ENCODE results near the gene AOAH. TPM values are rescaled to one million over a fixed set of nuclear protein-coding genes. Genes with fewer than 3 reads are reported as not detected.
A peak's percentile ranks its signal among the peaks of the same experiment; 100 is the strongest.

Gene AOAH
- total RNA-seq, 2 experiments from 2014 or later, result 17.7 to 18.0 TPM

DNA sequence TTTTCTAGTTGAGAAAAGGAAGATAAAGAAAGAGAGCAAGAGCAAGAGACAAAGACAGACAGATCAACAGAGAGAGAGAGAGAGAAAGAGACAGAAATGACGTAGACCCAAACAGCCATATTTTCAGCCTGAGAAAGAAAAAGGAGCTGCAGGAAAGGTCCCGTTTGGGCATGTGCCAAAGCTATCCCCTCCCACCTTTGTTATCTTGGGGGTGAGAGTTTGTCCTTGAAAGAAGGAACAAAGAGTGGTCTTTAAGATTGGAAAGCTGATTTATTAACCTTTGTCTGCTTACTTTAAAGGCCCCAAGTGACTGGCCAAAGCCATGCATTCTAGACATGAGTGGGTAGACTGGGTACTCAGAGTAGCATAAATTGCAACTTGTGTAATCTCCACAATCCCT is 98.2 kb downstream of the AOAH start:
- ChIA-PET CTCF (interaction anchor here (1.1 to 3.0 kb wide), 5 partner anchors 13 to 45 kb away, joined by 3 to 10 read pairs (median 3); no protein-coding TSS in a partner anchor), POLR2A (no interaction called here)
- Mint-ChIP-seq H3K36me3 (ENCODE audit: low read depth) (peaks cover 17% of the 10 kb centered on the region), H3K27me3 (ENCODE audit: low read depth) (no peaks in the 10 kb centered on the region), H3K9me3 (ENCODE audit: insufficient read depth) (no peaks in the 10 kb centered on the region), H3K4me3 (no peak overlapping the region), H3K27ac (no peak overlapping the region), H3K4me1 (ENCODE audit: low read depth) (peaks cover 8% of the 10 kb centered on the region)
- DNase-seq (no peak), ATAC-seq (no peak)

DNA sequence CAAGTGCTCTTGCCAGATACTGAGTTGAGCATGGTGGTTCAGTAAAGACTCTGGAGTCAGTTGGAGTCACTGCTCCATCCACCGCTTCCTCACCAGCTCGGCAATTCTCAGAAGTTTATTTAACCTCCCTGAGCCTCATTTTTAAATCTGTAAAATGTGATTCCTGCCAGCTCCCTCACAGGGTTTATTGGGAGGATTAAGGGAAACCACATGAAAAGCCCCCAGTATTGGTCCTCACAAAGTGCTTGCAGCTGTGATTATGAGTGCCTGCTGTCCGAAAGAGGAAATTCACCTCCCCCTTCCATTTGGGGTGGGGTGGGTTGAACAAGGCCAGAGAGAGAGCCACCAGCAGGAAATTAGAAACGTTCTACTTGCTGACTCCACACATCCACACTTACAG is 99.0 kb downstream of the AOAH start:
- ATAC-seq, result no peak
- no peaks in the 10 kb centered on the region for H3K9me3 Mint-ChIP-seq (ENCODE audit: insufficient read depth)
- H3K4me1 Mint-ChIP-seq (ENCODE audit: low read depth), result peaks cover 8% of the 10 kb centered on the region
- H3K4me3 Mint-ChIP-seq, result no peak overlapping the region
- peaks cover 17% of the 10 kb centered on the region for H3K36me3 Mint-ChIP-seq (ENCODE audit: low read depth)
- H3K27me3 Mint-ChIP-seq (ENCODE audit: low read depth), result no peaks in the 10 kb centered on the region
- DNase-seq, result no peak
- ChIA-PET POLR2A (interaction anchor here (1.0 kb wide), 1 partner anchor 14 kb away, joined by 3 read pairs; no protein-coding TSS in a partner anchor), CTCF (interaction anchor here (1.3 to 2.2 kb wide), 2 partner anchors 38 to 46 kb away, joined by 3 to 6 read pairs; no protein-coding TSS in a partner anchor)
- no peak overlapping the region for H3K27ac Mint-ChIP-seq

DNA sequence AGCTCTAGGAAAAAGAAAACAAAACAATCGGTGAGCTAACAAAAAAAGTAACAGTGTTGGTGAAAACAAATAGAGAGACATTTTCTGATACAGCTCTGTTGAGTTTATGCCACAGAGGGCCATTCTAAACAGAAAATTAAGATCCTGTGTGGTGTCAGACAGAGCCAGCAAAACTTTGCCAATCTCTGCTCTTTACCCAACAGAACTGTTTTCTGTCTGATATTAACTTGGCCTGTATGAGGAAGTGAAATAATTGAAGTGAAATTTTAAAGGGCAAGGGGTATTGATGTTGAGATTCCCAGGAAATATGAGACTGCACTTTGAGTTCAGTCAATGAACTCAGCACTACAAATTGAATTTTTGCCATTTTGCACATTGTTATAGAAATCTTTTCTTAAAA is 101.0 kb downstream of the AOAH start:
- no peaks in the 10 kb centered on the region for H3K9me3 Mint-ChIP-seq (ENCODE audit: insufficient read depth)
- no peak for DNase-seq
- no peaks in the 10 kb centered on the region for H3K27me3 Mint-ChIP-seq (ENCODE audit: low read depth)
- H3K4me1 Mint-ChIP-seq (ENCODE audit: low read depth), result peaks cover 8% of the 10 kb centered on the region
- peaks cover 12% of the 10 kb centered on the region for H3K36me3 Mint-ChIP-seq (ENCODE audit: low read depth)
- ChIA-PET POLR2A (no interaction called here), CTCF (interaction anchor here (1.2 kb wide), 1 partner anchor 16 kb away, joined by 3 read pairs; no protein-coding TSS in a partner anchor)
- ATAC-seq, result no peak
- no peak overlapping the region for H3K27ac Mint-ChIP-seq
- H3K4me3 Mint-ChIP-seq, result no peak overlapping the region

DNA sequence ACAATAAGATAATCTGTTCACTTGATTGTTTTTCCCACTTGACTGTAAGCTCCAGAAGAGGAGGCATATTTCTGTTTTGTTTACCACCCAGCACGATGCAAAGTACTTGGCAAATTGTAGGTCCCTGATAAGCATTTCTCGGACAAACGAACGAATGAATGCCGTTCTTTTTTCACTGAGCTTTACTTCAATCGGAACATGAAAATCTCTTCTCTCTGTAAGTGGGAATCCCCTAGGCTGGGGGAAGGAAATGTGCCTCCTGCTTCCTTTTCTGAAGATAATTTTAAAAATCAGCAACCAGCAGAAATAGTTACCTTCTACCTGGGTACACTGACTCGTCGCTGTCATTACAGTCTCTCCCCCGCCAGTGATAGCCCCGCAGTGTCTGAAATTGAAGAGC is 102.9 kb downstream of the AOAH start:
- H3K4me3 Mint-ChIP-seq, result no peak overlapping the region
- DNase-seq (no peak), ATAC-seq (no peak)
- H3K4me1 Mint-ChIP-seq (ENCODE audit: low read depth), result peaks cover 8% of the 10 kb centered on the region
- no peaks in the 10 kb centered on the region for H3K27me3 Mint-ChIP-seq (ENCODE audit: low read depth)
- POLR2A ChIA-PET, result no interaction called here
- H3K9me3 Mint-ChIP-seq (ENCODE audit: insufficient read depth), result no peaks in the 10 kb centered on the region
- CTCF ChIA-PET, result no interaction called here
- H3K27ac Mint-ChIP-seq, result no peak overlapping the region
- H3K36me3 Mint-ChIP-seq (ENCODE audit: low read depth), result peaks cover 18% of the 10 kb centered on the region

DNA sequence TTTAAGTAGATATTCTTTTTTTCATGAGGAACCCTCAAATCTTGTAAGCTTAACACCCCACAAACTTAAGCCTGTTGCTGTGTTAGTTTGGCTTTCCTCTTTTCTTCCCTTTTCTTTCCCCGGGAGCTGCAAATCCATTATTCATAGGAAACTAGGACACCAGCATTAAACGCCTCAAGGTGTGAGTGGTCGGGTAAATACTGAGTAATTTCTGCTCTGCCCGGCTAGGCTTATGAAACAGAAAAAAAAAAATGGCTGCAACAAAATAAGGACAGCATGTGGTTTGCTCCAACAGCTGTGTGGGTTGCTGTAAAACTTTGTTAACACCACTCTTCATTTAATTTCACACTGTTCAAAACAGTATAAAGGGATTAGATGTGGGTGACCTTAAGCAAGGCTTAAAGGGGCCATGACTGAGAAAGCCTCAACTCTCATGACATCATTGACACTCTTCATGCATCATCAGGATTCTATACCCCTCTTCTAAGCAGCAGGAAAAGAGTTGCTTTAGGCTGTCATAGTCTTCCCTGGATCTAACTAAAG is 104.1 kb downstream of the AOAH start:
- ATAC-seq, result no peak
- no peak overlapping the region for H3K4me3 Mint-ChIP-seq

DNA sequence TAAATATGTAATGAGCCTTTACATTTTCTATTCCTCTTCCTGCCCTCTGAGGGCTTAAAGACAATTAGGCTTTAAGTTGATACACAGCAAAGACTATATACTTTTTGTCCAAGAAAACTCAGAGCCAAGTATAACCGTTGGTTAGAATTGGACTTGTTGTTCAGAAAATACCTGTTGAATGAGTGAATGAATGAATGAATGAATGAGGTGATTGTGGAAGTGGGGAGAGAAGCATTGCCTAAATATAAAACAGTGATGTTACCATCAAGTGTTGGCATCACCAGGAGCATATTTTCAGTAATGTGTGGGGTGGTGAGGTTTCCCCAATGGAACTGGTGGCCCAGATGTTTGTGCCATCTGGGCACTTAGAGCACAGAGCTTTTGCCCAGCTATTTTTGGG is 106.9 kb downstream of the AOAH start:
- Mint-ChIP-seq H3K4me3 (no peak overlapping the region), H3K9me3 (ENCODE audit: insufficient read depth) (no peaks in the 10 kb centered on the region), H3K36me3 (ENCODE audit: low read depth) (peaks cover 18% of the 10 kb centered on the region), H3K27me3 (ENCODE audit: low read depth) (no peaks in the 10 kb centered on the region), H3K27ac (no peak overlapping the region), H3K4me1 (ENCODE audit: low read depth) (peaks cover 15% of the 10 kb centered on the region)
- DNase-seq (no peak), ATAC-seq (no peak)
- POLR2A ChIA-PET, result no interaction called here
- CTCF ChIA-PET, result no interaction called here

More for the DNA sequence above, 104.1 kb downstream of the AOAH start:
- peaks cover 5% of the 10 kb centered on the region for H3K4me1 Mint-ChIP-seq (ENCODE audit: low read depth)
- DNase-seq, result no peak
- ChIA-PET POLR2A (no interaction called here), CTCF (interaction anchor here (1.4 kb wide), 1 partner anchor 578 kb away, joined by 3 read pairs; no protein-coding TSS in a partner anchor)
- H3K9me3 Mint-ChIP-seq (ENCODE audit: insufficient read depth), result no peaks in the 10 kb centered on the region
- no peak overlapping the region for H3K27ac Mint-ChIP-seq
- H3K36me3 Mint-ChIP-seq (ENCODE audit: low read depth), result peaks cover 20% of the 10 kb centered on the region
- H3K27me3 Mint-ChIP-seq (ENCODE audit: low read depth), result no peaks in the 10 kb centered on the region

DNA sequence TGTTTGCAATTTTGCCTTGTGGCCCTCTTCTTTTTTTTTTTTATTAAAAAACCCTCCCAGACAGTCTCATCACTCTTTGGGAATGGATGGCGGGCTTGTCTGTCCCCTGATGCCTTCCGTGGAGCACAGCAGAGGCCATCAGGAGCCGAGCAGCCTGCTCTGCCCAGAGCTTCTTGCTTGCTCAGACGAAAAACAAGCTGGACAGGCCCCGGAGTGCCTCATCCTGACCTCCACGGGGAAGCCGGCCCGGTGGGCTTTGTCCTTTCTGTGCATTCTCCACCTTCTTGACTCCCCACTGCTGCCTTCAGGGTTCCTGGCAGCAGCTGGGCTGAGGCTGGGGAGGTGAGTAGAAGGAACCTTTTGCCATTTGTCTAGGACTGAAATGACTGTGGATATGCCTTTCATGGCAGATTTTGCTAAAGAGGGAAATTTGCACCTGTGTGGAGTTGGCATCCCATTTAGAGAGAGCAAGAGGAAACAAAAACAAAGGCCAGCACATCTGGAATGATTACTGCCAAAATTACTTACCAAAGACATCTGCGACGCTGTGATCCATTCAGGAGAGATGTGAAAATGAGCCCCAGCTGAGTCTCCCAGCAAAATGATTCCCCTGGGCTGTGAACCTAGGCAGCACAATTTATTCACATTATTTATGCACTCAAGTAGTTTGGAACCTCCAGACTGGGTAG is 108.3 kb downstream of the AOAH start:
- CTCF ChIA-PET, result interaction anchor here (0.8 kb wide), 1 partner anchor 57 kb away, joined by 3 read pairs; no protein-coding TSS in a partner anchor
- Mint-ChIP-seq H3K4me1 (ENCODE audit: low read depth) (peaks cover 12% of the 10 kb centered on the region), H3K9me3 (ENCODE audit: insufficient read depth) (no peaks in the 10 kb centered on the region), H3K36me3 (ENCODE audit: low read depth) (peaks cover 12% of the 10 kb centered on the region), H3K27me3 (ENCODE audit: low read depth) (no peaks in the 10 kb centered on the region), H3K27ac (no peak overlapping the region), H3K4me3 (no peak overlapping the region)
- ATAC-seq (no peak), DNase-seq (no peak)
- POLR2A ChIA-PET, result no interaction called here

DNA sequence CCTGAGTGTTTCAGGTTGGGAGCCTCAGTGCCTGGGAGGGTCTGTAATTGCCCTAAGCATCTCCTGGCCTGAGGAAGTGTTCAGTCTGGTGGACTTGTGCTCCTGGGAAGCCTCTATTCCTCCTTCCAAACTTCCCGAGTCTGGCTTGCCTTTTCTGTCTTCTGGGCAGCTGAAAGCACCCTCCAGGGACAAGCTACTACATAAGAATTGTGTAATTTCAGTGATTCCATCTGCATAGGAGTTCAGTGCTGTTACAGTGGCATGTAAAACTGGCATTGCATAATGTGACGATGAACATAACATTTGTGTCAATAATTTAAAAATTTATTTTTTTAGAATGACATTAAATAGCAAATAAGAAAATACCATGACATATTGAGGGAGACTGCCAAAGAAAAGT is 109.3 kb downstream of the AOAH start:
- H3K9me3 Mint-ChIP-seq (ENCODE audit: insufficient read depth), result no peaks in the 10 kb centered on the region
- POLR2A ChIA-PET, result no interaction called here
- no peak for DNase-seq
- peaks cover 12% of the 10 kb centered on the region for H3K4me1 Mint-ChIP-seq (ENCODE audit: low read depth)
- no peak overlapping the region for H3K27ac Mint-ChIP-seq
- no peak for ATAC-seq
- peaks cover 12% of the 10 kb centered on the region for H3K36me3 Mint-ChIP-seq (ENCODE audit: low read depth)
- CTCF ChIA-PET, result no interaction called here
- H3K27me3 Mint-ChIP-seq (ENCODE audit: low read depth), result no peaks in the 10 kb centered on the region
- no peak overlapping the region for H3K4me3 Mint-ChIP-seq

DNA sequence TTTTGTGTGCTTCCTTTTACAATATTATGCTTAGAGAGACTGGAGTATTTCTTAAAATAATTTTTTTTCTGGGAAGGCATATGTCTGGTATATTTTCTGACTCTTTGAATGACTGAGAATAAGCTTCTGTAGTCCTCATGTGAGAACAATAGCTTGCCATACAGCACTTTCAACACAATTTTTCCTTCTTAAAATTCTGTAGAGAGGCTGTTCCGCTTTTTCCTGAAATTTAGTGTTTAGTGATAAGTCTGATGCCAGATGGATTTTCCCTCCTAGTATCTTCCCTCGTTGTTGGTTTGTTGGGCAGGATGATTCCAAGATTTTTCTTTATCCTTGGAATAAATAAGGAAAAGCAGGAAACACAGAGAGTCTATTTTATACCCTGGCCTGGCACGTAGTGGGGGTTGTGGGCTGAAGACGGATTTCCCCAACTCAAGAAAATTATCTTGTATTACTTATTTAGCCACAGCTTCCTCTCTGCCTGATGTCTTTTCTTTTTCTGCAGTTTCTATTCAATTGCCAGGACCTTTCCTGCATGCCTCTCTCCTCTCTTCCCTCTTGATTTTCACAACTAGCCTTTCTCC is 111.2 kb downstream of the AOAH start:
- DNase-seq (no peak), ATAC-seq (no peak)
- Mint-ChIP-seq H3K4me3 (no peak overlapping the region), H3K36me3 (ENCODE audit: low read depth) (peaks cover 13% of the 10 kb centered on the region), H3K9me3 (ENCODE audit: insufficient read depth) (no peaks in the 10 kb centered on the region), H3K4me1 (ENCODE audit: low read depth) (peaks cover 18% of the 10 kb centered on the region), H3K27ac (no peak overlapping the region), H3K27me3 (ENCODE audit: low read depth) (no peaks in the 10 kb centered on the region)
- POLR2A ChIA-PET, result no interaction called here
- CTCF ChIA-PET, result no interaction called here

DNA sequence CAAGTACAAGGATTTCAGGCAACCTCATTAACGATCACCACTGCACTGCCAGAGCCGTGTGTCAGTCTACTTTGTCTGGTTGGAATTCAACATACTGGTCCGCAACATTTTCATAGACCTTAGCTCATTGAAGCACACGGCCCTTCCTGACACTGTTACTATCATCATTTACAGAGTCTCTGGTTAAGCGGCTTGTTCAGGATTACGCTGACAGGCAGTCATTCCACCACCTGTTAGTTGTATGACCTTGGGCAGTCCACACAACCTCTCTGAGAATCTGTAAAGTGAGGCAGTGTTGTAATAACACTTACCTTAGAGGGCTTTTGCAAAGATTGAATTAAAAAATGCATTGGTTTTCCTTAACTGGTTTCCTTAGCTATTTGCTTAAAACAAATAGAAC is 112.6 kb downstream of the AOAH start:
- CTCF ChIA-PET, result no interaction called here
- Mint-ChIP-seq H3K4me3 (no peak overlapping the region), H3K27ac (no peak overlapping the region), H3K27me3 (ENCODE audit: low read depth) (no peaks in the 10 kb centered on the region), H3K36me3 (ENCODE audit: low read depth) (peaks cover 9% of the 10 kb centered on the region), H3K9me3 (ENCODE audit: insufficient read depth) (no peaks in the 10 kb centered on the region), H3K4me1 (ENCODE audit: low read depth) (peaks cover 27% of the 10 kb centered on the region)
- POLR2A ChIA-PET, result no interaction called here
- ATAC-seq (no peak), DNase-seq (no peak)

DNA sequence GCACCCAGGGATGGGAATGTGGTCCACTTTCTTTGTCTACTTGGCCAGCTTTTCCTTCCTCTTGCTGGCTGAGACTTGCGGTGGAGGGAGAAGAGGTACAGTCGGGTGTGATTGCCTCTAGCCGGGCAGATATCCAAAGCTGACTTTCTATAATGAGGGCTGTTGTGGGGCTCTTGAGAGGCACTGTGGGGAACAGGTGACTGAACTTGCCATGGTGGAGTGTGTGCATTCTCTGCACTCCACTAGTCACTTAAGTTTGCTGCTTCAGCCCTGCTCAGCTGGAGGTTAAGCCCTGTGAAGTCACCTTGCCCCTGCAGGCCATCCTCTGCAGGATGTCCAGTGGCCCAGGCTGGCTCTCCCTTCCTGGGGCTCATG is 116.6 kb downstream of the AOAH start:
- H3K4me1 Mint-ChIP-seq (ENCODE audit: low read depth), result peaks cover 44% of the 10 kb centered on the region
- POLR2A ChIA-PET, result no interaction called here

DNA sequence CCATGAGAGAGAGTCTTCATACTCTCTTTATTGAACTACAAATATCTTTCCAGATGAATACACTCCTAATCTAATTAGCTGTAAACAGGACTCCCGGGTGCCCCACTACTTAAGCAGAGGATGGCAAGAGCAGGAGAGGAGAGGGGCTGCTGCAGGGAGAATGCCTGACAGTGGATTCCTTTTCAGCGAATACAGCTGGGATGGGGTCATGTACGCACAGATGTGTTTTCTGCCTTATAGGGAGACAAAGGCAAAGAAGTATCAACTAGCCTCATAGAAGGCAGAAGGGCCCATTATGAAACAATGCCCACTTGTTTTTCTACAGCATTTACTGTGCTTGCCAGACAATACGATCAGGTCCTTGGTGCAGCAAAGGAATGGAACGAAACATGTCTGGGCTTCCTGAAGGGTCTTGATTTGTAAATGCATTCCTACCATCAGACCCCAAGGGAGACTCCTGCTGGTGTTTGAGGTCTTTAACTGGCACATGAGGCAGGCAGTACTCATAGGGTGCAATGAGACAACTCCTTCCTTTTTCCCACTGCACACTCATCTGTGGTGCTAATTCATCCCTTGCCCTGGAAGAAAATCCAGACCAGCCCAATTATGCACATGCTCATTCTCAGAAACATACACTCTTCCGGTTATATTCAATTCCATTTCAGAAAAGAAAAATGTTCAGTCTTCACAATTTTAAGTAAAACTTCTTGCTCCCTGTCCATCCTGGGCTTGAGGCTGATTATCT is 117.1 kb downstream of the AOAH start:
- CTCF ChIA-PET, result interaction anchor here (0.6 to 1.0 kb wide), 2 partner anchors 29 to 175 kb away, joined by 3 read pairs; no protein-coding TSS in a partner anchor
- POLR2A ChIA-PET, result no interaction called here
- Mint-ChIP-seq H3K27me3 (ENCODE audit: low read depth) (no peaks in the 10 kb centered on the region), H3K4me1 (ENCODE audit: low read depth) (peaks cover 49% of the 10 kb centered on the region), H3K9me3 (ENCODE audit: insufficient read depth) (no peaks in the 10 kb centered on the region), H3K27ac (peak overlapping the region; percentile 58), H3K4me3 (no peak overlapping the region), H3K36me3 (ENCODE audit: low read depth) (peaks cover 2% of the 10 kb centered on the region)
- no peak for ATAC-seq
- DNase-seq, result no peak

More for the DNA sequence above, 116.6 kb downstream of the AOAH start:
- no peak overlapping the region for H3K4me3 Mint-ChIP-seq
- no peak overlapping the region for H3K27ac Mint-ChIP-seq
- no peak for ATAC-seq
- no peaks in the 10 kb centered on the region for H3K9me3 Mint-ChIP-seq (ENCODE audit: insufficient read depth)
- H3K36me3 Mint-ChIP-seq (ENCODE audit: low read depth), result peaks cover 2% of the 10 kb centered on the region
- CTCF ChIA-PET, result no interaction called here
- no peak for DNase-seq
- no peaks in the 10 kb centered on the region for H3K27me3 Mint-ChIP-seq (ENCODE audit: low read depth)

Data from activated CD8-positive, alpha-beta T cell treated with anti-CD3 and anti-CD28 coated beads, Interleukin-2, amount 10 ng/mL, durations not matched to agents 7 days and 5 days (primary cell).